Heart left ventricle (tissue), 13 donors: ENCODE results near the gene KCNMA1.

Source experiments
- POLR2A ChIP-seq, 2 donors: fragments of 450-650 bp; IDR thresholded peaks; one replicate each; pipeline ENCODE4 v1.6.1; 2017; ENCODE audit warnings: antibody characterized with exemption in 2 of 2, mild to moderate bottlenecking in 2 of 2, moderate library complexity in 2 of 2
- TF ChIP-seq, protein P1 (sequence below), 12 donors: fragments of 200-600 bp; sonication (generic) in 4 of 12; IDR thresholded peaks; one replicate each; pipeline versions ENCODE4 v1.5.0 to v1.8.0; 2018 to 2022; ENCODE audit warnings: antibody characterized with exemption in 12 of 12, mild to moderate bottlenecking in 5 of 12
- donor health status: ischemic (EF 13 %, LVEDD 7.1; RV severe dilation, severe dysfunction).
- donor health status: DM: no; HTN: yes; CAD: no.
- donor health status: DM: no; HTN: no; CAD: no.
- donor health status: ischemic (EF 25% LVEDD 6.9; RV normal size, moderate dysfunction).
- donor health status: ischemic (EF 25% LVEDD 5.7; RV mildly dilated, moderate dysfunction).
- donor health status: ischemic (EF 35%, LVEDD 5.7; RV mildly dilated, moderate dysfunction).
- donor health status: nonischemic (EF 11% LVEDD 7.7; RV severe dilation, severe dysfunction).
- donor health status: DM: yes; HTN: yes; CAD: no.
- donor health status: PGD.
- donor health status: ischemic (EF 29% LVEDD 5.4; RV normal size, mild dysfunction).
- donor health status: nonischemic (EF 23%, LVEDD 6.1; RV moderate dilation, normal function).

DNA sequence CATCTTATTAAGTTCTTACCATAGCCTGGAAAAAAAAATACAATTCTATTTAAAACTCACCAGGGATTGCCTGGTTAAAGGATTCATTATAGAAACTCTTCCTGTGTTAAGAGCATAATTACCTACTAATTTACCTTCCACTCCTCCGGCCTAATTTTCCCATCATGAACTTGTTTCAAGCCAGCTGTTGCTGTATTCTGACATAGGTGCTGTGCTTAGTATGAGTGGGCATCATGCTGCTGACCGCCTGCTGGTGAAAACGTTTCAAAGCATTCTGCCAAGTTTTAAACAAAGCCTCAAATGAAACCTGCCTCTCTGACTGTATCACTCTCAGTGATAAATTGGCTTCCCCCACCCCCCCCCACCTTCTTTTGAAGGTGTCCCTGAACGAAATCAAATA lies 47.8 kb upstream of the KCNMA1 start:
- TF ChIP-seq, protein P1, sequence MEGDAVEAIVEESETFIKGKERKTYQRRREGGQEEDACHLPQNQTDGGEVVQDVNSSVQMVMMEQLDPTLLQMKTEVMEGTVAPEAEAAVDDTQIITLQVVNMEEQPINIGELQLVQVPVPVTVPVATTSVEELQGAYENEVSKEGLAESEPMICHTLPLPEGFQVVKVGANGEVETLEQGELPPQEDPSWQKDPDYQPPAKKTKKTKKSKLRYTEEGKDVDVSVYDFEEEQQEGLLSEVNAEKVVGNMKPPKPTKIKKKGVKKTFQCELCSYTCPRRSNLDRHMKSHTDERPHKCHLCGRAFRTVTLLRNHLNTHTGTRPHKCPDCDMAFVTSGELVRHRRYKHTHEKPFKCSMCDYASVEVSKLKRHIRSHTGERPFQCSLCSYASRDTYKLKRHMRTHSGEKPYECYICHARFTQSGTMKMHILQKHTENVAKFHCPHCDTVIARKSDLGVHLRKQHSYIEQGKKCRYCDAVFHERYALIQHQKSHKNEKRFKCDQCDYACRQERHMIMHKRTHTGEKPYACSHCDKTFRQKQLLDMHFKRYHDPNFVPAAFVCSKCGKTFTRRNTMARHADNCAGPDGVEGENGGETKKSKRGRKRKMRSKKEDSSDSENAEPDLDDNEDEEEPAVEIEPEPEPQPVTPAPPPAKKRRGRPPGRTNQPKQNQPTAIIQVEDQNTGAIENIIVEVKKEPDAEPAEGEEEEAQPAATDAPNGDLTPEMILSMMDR (IDR thresholded peaks at IDR 0.05) = no peak
- TF ChIP-seq POLR2A (IDR thresholded peaks at IDR 0.05) = no peak
